IPS DF 4.7 (cell line): ENCODE data around the gene CCDC28A.
A peak's percentile ranks its signal among the peaks of the same experiment; 100 is the strongest.

Source experiments
- DNase-seq: peaks from one replicate; pipeline ENCODE4 v3.0.0-alpha.2; 2013; ENCODE audit warnings: low spot score; ENCODE audit errors: extremely low read depth

Gene CCDC28A

DNA sequence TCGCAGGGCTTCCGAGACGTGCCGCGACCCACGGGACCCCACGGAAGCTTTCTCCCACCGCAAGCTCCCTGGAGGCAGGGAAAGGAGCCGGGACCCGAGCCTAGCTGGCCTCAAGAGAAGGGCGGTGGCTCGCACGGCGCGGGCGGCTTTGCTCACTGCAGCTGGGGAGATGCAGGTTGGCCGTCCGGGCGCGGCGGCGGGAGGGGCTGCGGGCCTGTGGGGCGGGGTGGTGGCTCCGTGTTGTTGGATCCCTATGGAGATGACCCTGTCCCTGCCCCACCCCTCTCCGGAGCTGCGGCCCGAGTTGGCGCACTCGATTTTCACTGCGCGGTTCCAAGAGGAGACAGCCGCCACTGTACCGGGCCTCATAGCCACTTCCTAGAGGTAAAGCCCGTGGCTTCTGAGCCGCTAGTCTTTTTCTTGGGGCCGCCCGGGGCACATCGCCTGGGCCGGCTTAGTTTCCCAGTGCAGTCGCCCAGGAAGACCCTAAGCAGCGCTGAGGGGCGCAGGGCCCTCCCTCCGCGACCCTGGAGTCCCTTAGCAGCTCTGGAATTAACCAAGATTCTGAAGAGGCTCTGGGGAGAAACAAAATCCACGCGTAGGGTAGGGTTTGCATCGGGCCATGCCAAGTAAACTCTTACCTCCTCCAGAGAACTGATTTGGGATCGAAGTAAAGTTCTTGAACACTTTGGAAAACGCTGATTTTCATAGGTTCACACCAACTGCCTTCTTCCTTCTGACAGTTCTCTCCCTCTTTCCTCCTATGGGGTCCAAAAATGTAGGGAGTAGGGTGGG, 22.4 kb downstream of the CCDC28A start, which contains the start of gene ECT2L:
Gene ECT2L, plus strand, starts transcription at position 279 of the 795 bp plus-strand sequence. CDS start 17,188 bp downstream, outside the sequence.
- DNase-seq = no peak

DNA sequence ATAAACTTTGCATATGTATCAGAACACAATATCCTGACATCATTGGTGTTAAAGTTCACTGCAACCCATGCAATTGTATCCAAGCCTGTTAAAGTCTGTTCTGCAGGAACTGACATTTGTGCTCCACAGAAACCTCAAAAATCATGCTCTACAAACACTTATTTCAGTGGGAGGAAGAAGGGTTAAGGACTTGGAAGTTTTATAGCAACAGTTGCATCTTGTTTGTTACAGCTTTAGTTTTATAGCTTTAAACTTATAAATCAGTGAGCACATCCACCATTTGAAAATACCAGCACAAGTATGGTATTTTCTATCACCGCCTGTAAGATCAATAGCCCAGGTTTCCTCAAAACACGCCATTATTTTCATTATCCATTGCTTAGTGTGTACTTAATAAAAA, 23.2 kb downstream of the CCDC28A start:
- DNase-seq = no peak

DNA sequence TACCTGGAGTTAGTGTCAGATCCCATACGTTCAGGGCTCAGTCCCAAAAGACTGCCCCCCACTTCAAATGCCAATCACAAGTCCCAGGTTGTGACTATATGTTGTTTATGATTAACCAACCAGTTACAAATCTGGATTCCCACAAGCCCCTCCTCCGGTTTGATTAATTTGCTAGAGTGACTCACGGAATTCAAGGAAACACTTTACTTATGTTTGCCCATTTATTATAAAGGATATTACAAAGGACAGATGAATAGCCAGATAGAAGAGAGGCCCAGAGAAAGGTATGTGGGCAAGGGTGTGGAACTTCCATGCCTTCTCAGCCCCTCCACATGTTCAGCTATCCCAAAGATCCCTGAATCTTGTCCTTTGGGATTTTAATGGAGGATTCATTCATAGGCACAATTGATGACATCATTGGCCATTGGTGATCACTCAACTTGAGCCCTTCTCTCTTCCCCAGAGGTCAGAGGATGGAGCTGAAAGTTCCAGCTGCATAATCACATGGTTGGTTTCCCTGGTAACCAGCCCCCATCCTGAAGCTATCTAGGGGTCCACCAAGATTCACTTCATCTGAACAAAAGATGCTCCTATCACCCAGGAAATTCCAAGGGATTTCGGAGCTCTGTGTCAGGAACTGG, 24.4 kb downstream of the CCDC28A start:
- DNase-seq = no peak

DNA sequence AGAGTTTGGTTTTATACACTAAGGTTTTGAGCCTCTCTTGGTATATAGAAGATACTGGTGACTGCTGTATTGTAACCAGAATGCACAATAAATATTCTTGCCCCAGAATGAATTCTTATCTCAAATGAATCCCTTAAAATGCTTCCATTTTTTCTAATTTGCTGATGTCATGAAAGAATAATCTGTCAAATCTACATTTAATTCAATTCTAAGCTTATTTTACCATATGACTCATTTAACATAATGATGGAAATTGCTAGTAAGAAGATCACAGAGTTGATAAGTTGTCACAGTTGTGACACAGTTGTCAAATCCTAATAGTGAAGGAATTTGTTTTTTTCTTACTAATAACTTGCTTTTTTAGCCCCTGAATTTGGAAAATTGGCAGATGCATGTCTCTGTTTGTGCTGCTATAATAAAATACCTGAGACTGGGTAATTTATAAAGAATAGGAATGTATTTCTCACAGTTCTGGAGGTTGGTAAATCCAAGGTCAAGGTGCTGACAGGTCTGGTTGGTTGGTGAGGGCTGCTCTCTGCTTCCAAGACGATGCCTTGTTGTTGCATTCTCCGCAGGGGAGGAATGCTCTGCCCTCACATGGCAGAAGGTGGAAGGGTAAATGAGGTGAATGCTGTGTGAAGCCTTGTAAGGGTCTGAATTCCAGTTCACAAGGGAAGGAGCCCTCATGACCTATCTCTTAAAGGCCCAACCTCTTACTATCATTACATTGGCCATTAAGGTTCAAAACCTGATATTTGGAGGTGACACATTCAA, 27.0 kb downstream of the CCDC28A start:
- DNase-seq = peak; percentile 75

DNA sequence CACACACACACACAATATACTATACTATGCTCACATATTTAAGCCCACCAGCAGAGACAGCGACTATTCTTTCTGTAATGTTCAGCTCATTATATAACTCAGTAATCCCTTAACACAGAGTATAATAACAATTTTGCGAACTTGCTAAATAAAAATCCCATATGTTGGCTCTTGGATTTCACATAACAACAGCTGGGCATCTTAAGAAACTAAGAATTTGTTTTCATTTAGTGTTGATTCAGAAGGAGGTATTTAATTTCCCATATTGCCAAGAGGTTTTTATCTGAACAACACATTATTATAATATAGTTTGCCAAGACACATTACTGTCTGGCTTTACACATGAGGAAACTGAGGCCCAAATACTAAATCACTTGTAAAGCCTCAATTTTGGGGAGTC, 29.8 kb downstream of the CCDC28A start:
- no peak for DNase-seq

DNA sequence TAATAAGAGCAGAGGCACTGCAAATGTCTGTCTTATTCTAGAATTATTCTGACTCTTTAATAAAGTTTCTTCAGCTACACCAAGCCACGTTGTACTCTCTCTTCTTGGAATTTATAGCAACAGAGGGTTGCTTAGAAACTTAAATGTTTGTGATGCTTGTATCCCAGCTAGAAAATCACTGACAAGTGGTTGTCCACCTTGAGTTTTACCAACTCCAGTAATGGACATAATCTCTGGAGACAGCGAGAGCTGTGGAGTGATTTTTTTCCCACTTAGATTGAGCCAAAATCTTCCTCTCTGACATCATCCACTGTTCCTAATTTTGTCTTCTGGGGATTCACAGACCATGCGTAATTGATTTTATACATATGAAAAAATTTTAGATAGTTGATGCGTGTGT, 30.3 kb downstream of the CCDC28A start:
- no peak for DNase-seq

DNA sequence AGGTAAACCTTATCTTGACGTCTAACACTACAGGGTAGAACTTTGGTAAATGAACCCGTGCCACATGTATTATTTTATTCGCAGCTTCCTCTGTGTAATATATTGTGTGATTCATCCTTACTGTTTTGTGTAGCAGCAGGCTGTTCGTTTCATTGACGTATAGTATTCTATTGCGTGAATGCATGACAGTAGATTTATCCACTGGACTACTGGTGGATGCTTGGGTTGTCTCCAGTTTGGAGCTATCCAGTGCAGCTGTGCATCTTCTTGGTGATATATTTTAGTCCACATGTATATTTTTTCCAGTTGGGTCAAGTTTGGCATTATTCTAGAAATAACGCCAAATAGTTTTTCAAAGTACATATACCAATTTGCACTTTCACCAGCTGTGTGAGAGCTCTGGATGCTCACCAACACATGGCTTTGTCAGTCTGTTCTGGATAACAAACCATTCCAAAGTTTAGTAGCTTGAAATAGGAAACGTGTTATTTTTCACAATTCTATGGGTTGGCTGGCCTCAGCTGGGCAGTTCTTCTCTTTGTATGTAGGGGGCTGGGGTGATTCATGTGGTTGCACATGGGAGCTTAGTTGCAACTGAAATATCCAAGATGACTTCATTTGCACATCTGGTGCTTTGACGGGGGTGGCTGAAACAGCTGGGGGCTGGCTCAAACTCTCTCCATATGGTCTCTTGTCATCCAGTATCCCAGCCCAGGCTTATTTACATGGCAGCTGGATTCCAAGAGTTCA, 31.6 kb downstream of the CCDC28A start:
- no peak for DNase-seq

DNA sequence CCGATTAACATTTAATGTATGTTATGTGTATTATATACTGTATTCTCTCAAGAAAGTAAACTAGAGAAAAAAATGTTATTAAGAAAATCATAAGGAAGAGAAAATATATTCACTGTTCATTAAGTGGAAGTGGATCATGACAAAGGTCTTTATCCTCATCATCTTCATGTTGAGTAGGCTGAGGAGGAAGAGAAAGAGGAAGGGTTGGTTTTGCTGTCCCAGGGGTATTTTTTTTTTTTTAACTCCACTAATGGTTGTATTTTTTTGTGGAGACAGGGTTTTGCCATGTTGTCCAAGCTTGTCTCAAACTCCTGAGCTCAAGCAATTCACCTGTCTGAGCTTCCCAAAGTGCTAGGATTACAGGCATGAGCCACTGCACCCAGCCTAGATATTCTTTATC, 33.3 kb downstream of the CCDC28A start:
- no peak for DNase-seq

DNA sequence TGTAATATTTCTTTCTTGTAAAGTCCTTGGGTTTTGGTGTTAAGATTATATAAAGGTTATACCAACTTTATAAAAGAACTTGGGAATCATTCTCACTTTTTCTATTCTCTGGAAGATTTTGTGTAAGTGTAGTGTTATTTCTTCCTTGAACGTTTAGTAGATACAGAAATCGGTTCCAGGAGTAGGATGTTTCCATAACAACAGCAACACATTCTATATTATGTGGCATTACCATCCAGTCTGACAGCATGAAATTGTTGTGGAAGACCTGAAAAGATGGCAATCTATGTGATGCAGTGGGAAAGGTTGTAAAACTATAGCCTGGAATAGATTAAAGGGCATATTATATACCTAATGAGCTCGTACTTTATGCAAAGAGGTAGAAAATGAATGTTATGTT, 36.1 kb downstream of the CCDC28A start:
- no peak for DNase-seq

DNA sequence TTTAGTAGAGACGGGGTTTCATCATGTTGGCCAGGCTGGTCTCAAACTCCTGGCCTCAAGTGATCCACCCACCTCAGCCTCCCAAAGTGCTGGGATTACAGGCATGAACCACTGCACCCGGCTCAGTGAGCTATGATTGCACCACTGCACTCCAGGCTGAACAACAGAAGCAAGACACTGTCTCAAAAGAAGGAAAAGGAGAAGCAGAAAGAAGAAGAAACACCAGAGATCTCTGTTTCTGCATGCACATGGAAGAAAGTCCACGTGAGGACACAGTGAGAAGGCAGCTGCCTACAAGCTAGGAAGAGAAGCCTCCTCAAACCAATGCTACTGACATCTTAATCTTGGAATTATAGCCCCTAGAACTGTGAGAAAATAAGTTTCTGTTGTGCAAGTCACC, 38.3 kb downstream of the CCDC28A start:
- no peak for DNase-seq

DNA sequence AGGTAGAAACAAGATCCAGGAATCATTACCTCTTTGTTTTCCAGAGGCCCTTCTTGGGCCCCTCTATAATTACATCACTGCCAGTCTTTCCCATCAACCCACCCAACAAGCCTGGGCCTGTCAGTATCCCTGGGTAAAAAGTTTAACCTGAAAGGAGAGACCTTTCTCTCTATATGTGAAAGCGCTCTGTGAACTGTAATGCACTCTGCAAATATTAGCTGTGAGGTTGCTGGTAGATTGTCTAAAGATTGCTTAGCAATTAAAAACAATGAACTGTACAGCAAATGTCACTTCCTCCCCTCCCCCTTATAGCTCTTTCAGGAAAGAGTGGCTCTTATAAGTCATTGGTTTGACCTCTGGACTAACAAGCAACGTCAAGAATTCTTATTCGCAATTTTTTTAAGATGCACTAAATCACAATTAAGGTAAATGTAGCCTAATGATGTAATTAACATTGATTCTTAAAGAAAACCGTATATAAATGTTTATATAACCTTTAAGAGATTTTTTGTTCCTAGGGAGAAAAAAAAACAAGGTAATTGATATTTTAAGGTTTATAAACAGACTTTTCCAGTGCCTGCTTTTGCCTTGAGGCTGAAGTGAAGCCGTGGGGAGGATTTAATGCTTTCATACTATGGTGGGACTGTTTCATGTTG, 40.7 kb downstream of the CCDC28A start:
- DNase-seq = no peak

DNA sequence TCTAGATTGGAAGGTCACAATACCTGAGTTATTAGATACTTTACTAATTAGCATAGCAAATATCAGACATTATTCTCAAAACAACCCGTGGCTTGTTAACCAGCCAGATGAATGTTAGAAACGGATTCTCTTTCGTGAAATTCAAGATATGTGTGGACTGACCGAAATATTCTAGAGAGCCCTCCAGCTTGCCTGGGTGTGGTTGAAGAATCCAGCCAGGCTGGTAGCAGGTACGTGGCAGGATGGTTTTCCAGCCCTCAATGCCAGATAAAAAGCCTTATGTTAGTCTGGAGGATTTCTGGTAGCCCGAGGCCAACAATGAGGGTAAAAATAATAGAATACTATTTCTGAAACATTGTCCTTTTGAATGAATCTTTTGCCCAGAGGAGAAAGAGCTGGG, 41.7 kb downstream of the CCDC28A start:
- no peak for DNase-seq

DNA sequence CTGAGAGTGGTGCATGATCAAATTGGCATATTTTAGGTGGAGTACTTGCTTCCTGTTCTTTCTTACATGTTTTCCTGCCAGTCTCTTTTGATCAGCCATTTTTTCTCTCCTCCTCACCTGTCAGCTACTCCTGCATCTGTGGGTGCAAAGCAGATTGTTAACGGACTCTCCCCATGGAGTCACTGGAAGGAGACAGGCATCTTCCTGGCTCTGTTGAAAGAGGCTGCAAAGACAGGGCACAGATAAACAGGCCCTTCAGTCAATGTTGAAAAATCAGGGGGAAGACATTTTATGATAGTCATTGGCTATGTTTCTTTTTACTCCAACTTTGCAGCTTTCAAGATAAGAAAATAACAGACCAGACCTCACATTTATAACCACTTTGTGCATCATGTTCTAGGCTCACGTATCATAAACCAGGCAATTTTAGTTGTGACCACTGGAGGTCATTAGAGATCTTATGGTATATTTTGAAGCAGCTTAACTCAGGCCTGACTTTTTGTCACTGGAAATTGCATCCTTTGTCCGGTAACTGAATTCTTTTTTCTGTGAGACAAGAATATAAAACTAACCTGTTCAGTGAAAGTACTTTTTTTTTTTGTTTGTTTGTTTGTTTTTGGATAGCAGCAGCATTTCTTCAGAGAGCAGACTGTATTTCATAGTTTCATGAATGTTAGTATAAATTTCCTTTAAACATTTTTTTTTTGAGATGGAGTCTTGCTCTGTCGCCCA, 42.4 kb downstream of the CCDC28A start:
- DNase-seq = no peak

DNA sequence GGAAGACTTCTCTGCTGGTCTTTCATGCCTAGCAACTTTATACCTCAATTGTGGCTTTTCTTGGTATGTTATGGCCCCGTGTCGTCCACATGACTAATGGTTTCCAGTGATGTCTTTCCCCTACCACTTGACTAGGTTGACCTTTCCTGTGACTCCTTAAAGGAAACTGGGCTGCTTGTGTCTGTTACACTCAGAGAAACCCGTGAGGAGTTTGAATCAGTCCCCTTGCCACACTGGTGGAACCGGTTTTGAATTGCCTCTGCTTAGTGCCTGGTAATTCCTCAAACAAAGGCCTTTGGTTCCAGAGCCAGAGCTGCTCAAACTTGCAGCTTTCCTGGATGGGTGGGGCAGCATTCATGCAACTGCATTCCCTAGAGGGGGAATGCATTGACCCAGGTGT, 44.2 kb downstream of the CCDC28A start:
- DNase-seq = peak; percentile 79

DNA sequence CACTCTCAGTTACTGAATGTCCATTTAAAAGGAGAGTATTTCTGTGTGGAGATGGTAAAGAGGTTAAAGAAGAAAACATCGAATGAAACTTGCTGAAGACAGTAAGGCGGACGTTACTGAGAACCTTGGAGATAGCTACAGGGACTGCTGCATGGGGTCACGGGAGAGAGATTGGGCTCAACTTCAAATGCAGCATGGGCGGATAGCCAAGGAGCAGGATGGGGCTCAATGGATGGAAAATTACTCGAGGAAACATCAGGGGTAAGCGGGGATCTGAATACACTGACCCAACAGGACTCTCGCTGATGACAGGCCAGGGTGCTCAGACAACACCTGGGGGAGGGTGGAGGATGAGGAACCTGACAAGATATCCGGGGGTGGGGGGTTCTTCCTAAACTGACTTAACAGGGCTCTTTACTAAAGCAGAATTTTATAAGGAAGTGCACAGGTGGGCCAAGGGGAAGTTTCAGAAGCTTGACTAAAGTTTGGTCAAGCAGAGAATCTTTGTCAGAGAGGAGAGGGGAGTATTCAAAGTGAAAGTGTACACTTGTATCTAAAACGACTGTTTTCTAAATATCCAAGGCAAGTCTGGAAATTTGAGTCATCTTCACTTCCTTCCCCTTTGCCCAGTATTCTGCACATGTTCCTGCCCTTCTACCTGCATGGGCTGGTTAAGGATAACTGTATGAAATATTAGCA, 45.1 kb downstream of the CCDC28A start:
- DNase-seq = no peak

DNA sequence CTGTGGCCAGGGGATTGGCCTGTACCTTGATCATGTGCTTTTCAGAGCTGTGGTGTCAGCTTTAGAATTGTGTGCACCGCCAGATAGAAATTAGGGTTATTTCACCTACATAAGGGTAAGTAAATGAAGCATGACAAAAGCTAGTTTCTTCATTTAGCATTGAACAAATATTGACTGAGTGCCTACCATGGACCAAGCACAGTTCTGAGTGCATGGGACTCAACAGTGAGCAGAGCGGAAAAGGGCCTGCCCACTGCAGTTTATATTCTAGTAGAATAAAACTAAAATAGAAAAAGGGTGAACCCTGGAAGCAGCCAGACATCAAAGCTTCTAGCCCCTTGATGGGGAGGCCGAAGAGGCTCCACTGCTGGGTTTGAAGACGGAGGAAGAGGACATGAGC, 48.0 kb downstream of the CCDC28A start:
- DNase-seq = no peak

DNA sequence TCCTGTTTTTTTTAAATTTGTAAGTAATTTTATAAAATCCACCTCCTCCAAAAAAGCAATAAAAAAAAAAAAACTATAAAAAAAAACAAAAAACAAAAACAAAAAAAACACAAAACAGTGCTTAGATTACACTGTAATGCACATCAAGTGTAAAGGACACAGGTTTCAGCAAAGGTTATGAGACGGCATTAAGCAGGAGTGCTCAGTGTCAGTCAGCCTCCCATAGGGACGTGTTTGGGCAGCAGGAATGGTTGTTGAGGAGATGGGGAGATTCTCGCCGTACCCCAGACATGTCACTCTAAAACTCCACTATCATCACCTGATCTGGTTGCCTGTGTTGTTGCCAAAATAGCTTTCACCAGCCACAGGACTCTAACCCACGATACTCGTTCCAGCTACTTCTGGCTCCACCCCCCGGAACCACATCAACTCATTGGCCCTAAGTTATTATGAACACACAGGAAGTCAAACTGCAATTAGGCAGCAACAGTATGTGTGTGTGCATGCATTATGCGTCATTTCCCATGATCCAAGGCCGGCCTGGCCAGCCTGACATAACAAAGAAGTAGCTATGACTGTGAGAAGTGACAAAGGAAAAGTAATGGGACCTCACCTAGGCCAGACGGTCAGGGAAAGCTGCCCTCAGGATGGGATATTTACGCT, 51.0 kb downstream of the CCDC28A start:
- DNase-seq = no peak

DNA sequence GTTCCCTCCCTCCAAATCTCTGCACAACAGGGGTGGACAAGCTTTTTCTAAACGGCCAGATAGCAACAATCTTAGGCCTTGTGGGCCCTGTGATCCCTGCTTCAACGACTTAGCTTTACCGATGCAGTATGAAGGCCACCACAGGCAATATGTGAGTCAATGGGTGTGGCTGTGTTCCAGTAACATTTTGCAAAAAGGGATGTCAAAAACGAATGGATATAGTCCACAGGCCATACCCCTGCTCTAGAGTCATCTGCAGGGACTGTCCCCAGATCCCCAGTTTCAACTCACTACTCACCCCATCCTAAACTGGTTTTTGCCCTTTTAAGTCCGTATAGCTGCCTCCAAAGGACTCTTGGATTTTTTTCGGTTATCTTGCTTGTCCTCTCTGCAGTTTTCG, 56.7 kb downstream of the CCDC28A start:
- no peak for DNase-seq

DNA sequence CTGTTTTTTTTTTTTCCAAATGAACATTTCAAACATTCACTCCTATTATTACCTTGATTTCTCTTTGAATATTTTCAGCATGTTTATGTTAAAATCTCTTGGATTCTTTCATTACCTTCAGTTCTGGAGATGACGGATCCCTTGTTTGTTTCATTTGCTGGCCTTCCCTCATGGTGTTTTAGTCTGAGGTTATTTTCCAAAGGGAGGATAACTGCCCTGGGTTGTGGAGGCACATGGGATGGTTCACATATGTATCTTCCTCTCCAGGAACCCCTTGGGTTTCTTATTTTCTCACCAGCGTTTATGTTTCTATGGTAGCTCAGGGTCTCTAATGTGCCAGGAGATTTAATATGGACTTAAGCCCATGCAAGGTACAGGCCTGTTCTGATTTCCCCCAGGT, 58.6 kb downstream of the CCDC28A start:
- no peak for DNase-seq
